Measurements from ENCODE around the gene OLFML2A. TPM values are rescaled to one million over a fixed set of nuclear protein-coding genes. Genes with fewer than 3 reads are reported as not detected.

OLFML2A gene
- total RNA-seq, 4 donors from 2014 or later, result 39.0 to 98.9 (median 60.3) TPM

DNA sequence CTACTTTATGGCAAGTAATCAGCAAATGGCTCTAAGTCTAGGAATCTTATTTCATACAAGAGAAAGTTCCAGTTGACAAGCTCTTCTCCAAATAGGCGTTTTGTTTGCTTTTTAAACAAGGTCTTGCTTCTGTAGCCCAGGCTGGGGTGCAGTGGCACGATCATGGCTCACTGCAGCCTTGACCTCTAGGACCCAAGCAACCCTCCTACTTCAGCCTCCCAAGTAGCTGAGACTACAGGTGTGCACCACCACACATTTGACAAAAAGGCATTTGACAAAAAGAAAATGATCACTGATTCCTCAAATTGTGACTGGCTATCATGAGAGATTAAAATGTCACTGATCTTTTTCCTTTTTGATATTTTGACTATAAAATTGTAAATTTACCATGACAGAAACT is 37.6 kb upstream of the OLFML2A start:
- Histone ChIP-seq H3K4me1 (peaks cover 5 to 13% (median 11%) of the 10 kb centered on the region in 4 donors), H3K36me3 (no peaks in the 10 kb centered on the region), H3K4me3 (no peak overlapping the region), H3K27me3 (no peaks in the 10 kb centered on the region), H3K9me3 (no peaks in the 10 kb centered on the region), H3K27ac (replicated peaks in 1 of 4) (no peak overlapping the region)
- WGBS, result 85% methylated on average over 2 of the region's 2 CpGs
- TF ChIP-seq POLR2A (IDR thresholded peaks at IDR 0.05; ENCODE audit: low read depth) (no peak), CTCF (IDR thresholded peaks at IDR 0.05) (no peak), EP300 (IDR thresholded peaks at IDR 0.05) (no peak), POLR2AphosphoS5 (IDR thresholded peaks at IDR 0.05) (no peak)
- no peak for DNase-seq (ENCODE audit: extremely low spot score)
- intact Hi-C loops (cut with DNase I), result no loop called here

- intact Hi-C loops (cut with DNase I), result no loop called here
- WGBS, result 89% methylated on average over 4 of the region's 4 CpGs
- Histone ChIP-seq H3K36me3 (no peaks in the 10 kb centered on the region), H3K27ac (replicated peaks in 1 of 4) (no peak overlapping the region), H3K4me1 (no peaks in the 10 kb centered on the region), H3K27me3 (no peaks in the 10 kb centered on the region), H3K9me3 (no peaks in the 10 kb centered on the region), H3K4me3 (no peak overlapping the region)
- no peak for DNase-seq (ENCODE audit: extremely low spot score)
- no peak for TF ChIP-seq POLR2AphosphoS5 (IDR thresholded peaks at IDR 0.05)
- TF ChIP-seq POLR2A (IDR thresholded peaks at IDR 0.05; ENCODE audit: low read depth), result no peak
These were observed 35.8 kb upstream of the OLFML2A start for GRCh38 chr9:124741149-124741548.

DNA sequence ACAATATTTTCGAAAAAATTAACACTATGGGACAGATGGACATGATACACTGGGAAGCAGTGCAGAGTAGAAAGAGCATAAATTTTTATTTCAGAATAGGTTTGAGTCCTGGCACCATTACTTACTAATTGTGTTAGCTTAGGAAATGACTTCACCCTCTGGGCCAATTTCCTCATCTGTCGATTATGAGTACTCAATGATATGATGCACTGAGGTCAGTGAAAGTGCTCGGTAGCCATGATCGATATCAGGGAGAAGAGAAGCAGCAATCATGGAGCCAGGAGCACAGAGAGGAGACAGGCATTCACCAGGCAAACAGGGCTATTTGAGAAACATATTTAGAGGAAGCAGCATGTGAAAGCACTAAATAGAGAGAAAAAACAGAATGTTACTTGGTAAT is 35.3 kb upstream of the OLFML2A start:
- no peak overlapping the region for H3K27ac ChIP-seq (replicated peaks in 1 of 4)
- no peaks in the 10 kb centered on the region for H3K4me1 ChIP-seq
- intact Hi-C loops (cut with DNase I), result no loop called here
- WGBS, result 75% methylated on average over 4 of the region's 4 CpGs
- no peak for DNase-seq (ENCODE audit: extremely low spot score)
- H3K36me3 ChIP-seq, result no peaks in the 10 kb centered on the region
- H3K9me3 ChIP-seq, result no peaks in the 10 kb centered on the region
- H3K4me3 ChIP-seq, result no peak overlapping the region
- H3K27me3 ChIP-seq, result no peaks in the 10 kb centered on the region
- TF ChIP-seq CTCF (IDR thresholded peaks at IDR 0.05) (no peak), EP300 (IDR thresholded peaks at IDR 0.05) (no peak), POLR2AphosphoS5 (IDR thresholded peaks at IDR 0.05) (no peak), POLR2A (IDR thresholded peaks at IDR 0.05; ENCODE audit: low read depth) (no peak)

DNA sequence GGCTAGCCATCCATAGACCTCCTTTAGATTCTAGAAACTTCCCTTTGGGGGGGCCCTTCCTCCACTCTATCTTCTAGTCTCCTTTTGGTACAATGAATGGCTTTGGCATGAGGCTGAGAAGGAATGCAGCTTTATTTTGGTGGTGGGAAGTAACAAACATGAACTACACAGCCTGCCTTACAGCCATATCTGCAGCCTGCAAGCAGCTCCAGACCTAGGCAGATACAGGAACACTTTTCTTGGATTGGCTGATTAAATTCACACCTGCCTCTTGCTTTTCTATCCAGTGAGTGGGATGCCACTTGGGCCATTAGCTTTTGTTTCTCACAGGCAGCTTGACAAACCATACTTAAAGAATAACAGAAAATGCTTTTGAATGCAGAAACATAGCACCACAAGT is 34.0 kb upstream of the OLFML2A start:
- Histone ChIP-seq H3K27ac (replicated peaks in 1 of 4) (no peak overlapping the region), H3K4me3 (no peak overlapping the region), H3K27me3 (no peaks in the 10 kb centered on the region), H3K9me3 (no peaks in the 10 kb centered on the region), H3K36me3 (no peaks in the 10 kb centered on the region), H3K4me1 (no peaks in the 10 kb centered on the region)
- TF ChIP-seq CTCF (IDR thresholded peaks at IDR 0.05), result no peak
- DNase-seq (ENCODE audit: extremely low spot score), result no peak
- intact Hi-C loops (cut with DNase I), result no loop called here

GRCh38 chr9:124743686-124744348 is 33.1 kb upstream of the OLFML2A start:
- Histone ChIP-seq H3K36me3 (no peaks in the 10 kb centered on the region), H3K27ac (replicated peaks in 1 of 4) (no peak overlapping the region), H3K4me3 (no peak overlapping the region), H3K9me3 (no peaks in the 10 kb centered on the region), H3K4me1 (no peaks in the 10 kb centered on the region), H3K27me3 (no peaks in the 10 kb centered on the region)
- TF ChIP-seq POLR2A (IDR thresholded peaks at IDR 0.05; ENCODE audit: low read depth), result no peak
- no peak for DNase-seq (ENCODE audit: extremely low spot score)
- WGBS, result 87% methylated on average over 5 of the region's 5 CpGs
- intact Hi-C loops (cut with DNase I), result no loop called here

- H3K27me3 ChIP-seq, result no peaks in the 10 kb centered on the region
- H3K9me3 ChIP-seq, result no peaks in the 10 kb centered on the region
- DNase-seq (ENCODE audit: extremely low spot score), result no peak
- intact Hi-C loops (cut with DNase I), result no loop called here
- TF ChIP-seq EP300 (IDR thresholded peaks at IDR 0.05) (no peak), POLR2AphosphoS5 (IDR thresholded peaks at IDR 0.05) (no peak), CTCF (IDR thresholded peaks at IDR 0.05) (no peak), POLR2A (IDR thresholded peaks at IDR 0.05; ENCODE audit: low read depth) (no peak)
- no peaks in the 10 kb centered on the region for H3K36me3 ChIP-seq
- 94% methylated on average over 4 of the region's 4 CpGs for WGBS
- no peak overlapping the region for H3K4me3 ChIP-seq
- no peak overlapping the region for H3K27ac ChIP-seq (replicated peaks in 1 of 4)
- H3K4me1 ChIP-seq, result no peaks in the 10 kb centered on the region
These were observed 29.9 kb upstream of the OLFML2A start for GRCh38 chr9:124747065-124747464.

All from esophagus muscularis mucosa (tissue), 4 donors.